K562 (cell line): ENCODE results near the gene PNKD. TPM values are rescaled to one million over a fixed set of nuclear protein-coding genes. Genes with fewer than 3 reads are reported as not detected.

Experiments
- ATAC-seq: fragments of 200-7000 bp; cut with Tn5 transposase; 3 replicates; pipeline ENCODE4 v1.9.1; 2020; ENCODE audit warnings: moderate library complexity
- BruUV-seq: library from RNA; stranded (reverse); fragments of 400-500 nt; replicated peaks from 2 replicates; lab custom pipeline; 2021; lab: Mats Ljungman, UMichigan
- CTCF ChIA-PET: fragments of 300-600 bp; formaldehyde crosslinking; extraction: SDS; loops from one replicate; lab custom pipeline; 2021; ENCODE audit warnings: low intra/inter-chr PET ratio; lab: Yijun Ruan, JAX
- POLR2A ChIA-PET: fragments of 300-600, 350-650 bp; sonication (Branson Sonifier 250); formaldehyde crosslinking; extraction: SDS; loops from one replicate; lab custom pipeline; 2021; ENCODE audit warnings: antibody characterized with exemption, inconsistent platforms; lab: Yijun Ruan, JAX
- DNase-seq, 4 experiments: peaks; one replicate each; pipeline versions ENCODE4 v3.0.0 to v3.0.0-alpha.2; 2011 to 2018; ENCODE audit warnings: low spot score in 3 of 4, mixed read lengths in 3 of 4; ENCODE audit errors: extremely low read depth in 1 of 4
- FAIRE-seq: peaks from 2 replicates; lab custom pipeline; 2011; peaks lifted over from hg19 to GRCh38; lab: Jason Lieb, UNC
- H2AFZ ChIP-seq: 2 replicates; pipeline ENCODE4 v1.6.0; 2011; ENCODE audit warnings: low read depth, low read length, control low read depth, inconsistent platforms
- H3K27ac ChIP-seq: fragments of 200-600 bp; 3 replicates; pipeline ENCODE4 v1.8.0; 2011; ENCODE audit warnings: low read depth, mild to moderate bottlenecking, control low read depth, inconsistent platforms, low read length, moderate library complexity, mixed read lengths; ENCODE audit errors: extremely low read depth
- H3K27me3 ChIP-seq, 2 experiments: fragments of 300-600 bp in 1 of 2; 2 replicates in 1 of 2; 3 replicates in 1 of 2; pipeline versions ENCODE4 v1.6.0 to v1.8.0; 2011; ENCODE audit warnings: inconsistent platforms in 2 of 2, low read length in 2 of 2, mild to moderate bottlenecking in 1 of 2, mixed read lengths in 1 of 2, moderate library complexity in 1 of 2; ENCODE audit not compliant: control insufficient read depth in 2 of 2, insufficient read depth in 2 of 2
- H3K36me3 ChIP-seq: fragments of 300-600 bp; 3 replicates; pipeline ENCODE4 v1.8.0; 2011; ENCODE audit warnings: mild to moderate bottlenecking, low read length, inconsistent platforms; ENCODE audit not compliant: control insufficient read depth, insufficient read depth
- H3K4me1 ChIP-seq, 2 experiments: fragments of 200-600 bp in 1 of 2; replicated peaks in 1 of 2; 2 replicates in 1 of 2; 3 replicates in 1 of 2; pipeline versions ENCODE4 v1.5.1 to v1.8.0; 2011; ENCODE audit warnings: inconsistent platforms in 2 of 2, low read length in 2 of 2, mild to moderate bottlenecking in 1 of 2, mixed read lengths in 1 of 2, moderate library complexity in 1 of 2; ENCODE audit not compliant: control insufficient read depth in 2 of 2, insufficient read depth in 2 of 2
- H3K4me2 ChIP-seq: 2 replicates; pipeline ENCODE4 v1.6.1; 2011; ENCODE audit warnings: low read length, control low read depth, inconsistent platforms, mixed read lengths; ENCODE audit not compliant: insufficient read depth
- H3K4me3 ChIP-seq: fragments of 200-600 bp; sonication (generic), shearing (Covaris generic); 2 replicates; pipeline ENCODE4 v1.5.1; 2016; ENCODE audit warnings: control low read depth, inconsistent platforms
- H3K79me2 ChIP-seq: fragments of 200-600 bp; 3 replicates; pipeline ENCODE4 v1.8.0; 2011; ENCODE audit warnings: low read length, inconsistent platforms; ENCODE audit not compliant: control insufficient read depth, insufficient read depth
- H3K9ac ChIP-seq, 2 experiments: 2 replicates each; pipeline versions ENCODE4 v1.6.0 to v1.6.1; 2011; ENCODE audit warnings: low read depth in 2 of 2, low read length in 2 of 2, control low read depth in 1 of 2, inconsistent platforms in 1 of 2, mild to moderate bottlenecking in 1 of 2, mixed read lengths in 1 of 2; ENCODE audit not compliant: insufficient read depth in 1 of 2
- H3K9me1 ChIP-seq: one replicate; pipeline ENCODE4 v1.6.0; 2011; ENCODE audit warnings: inconsistent platforms, mild to moderate bottlenecking, low read length, moderate library complexity; ENCODE audit not compliant: control insufficient read depth, insufficient read depth
- H3K9me3 ChIP-seq: replicated peaks from 2 replicates; pipeline ENCODE4 v1.5.1; 2011; ENCODE audit warnings: low read depth, low read length, inconsistent platforms; ENCODE audit not compliant: control insufficient read depth, insufficient read depth
- H4K20me1 ChIP-seq: replicated peaks from 2 replicates; pipeline ENCODE4 v1.6.1; 2011; ENCODE audit warnings: low read length, inconsistent platforms, mixed read lengths; ENCODE audit not compliant: control insufficient read depth, insufficient read depth
- FOSL1 ChIP-seq: fragments of 200-800 bp; sonication (Bioruptor generic); conservative IDR thresholded peaks from 2 replicates; pipeline ENCODE4 v1.6.1; 2016; ENCODE audit warnings: missing genetic modification characterization, missing compliant biosample characterization
- HNRNPK ChIP-seq: fragments of 200-400 bp; formaldehyde crosslinking; IDR thresholded peaks from one replicate; pipeline ENCODE4 v1.6.1; 2018; ENCODE audit warnings: mild to moderate bottlenecking, low read depth, low read length; ENCODE audit not compliant: poor library complexity, severe bottlenecking
- MGA ChIP-seq: fragments of 450-650 bp; IDR thresholded peaks from 2 replicates; pipeline ENCODE4 v1.6.1; 2016; ENCODE audit warnings: mild to moderate bottlenecking, moderate library complexity
- POLR3A ChIP-seq: IDR thresholded peaks from 2 replicates; pipeline ENCODE4 v1.6.1; 2011; ENCODE audit warnings: borderline replicate concordance, mild to moderate bottlenecking, moderate library complexity; ENCODE audit not compliant: insufficient read length, insufficient read depth; ENCODE audit errors: extremely low read depth
- U2AF2 ChIP-seq: fragments of 200-400 bp; formaldehyde crosslinking; optimal IDR thresholded peaks from 2 replicates; pipeline ENCODE3; 2017; ENCODE audit warnings: low read depth, mild to moderate bottlenecking, low read length
- WGBS: fragments of 100-300 bp; shearing (Covaris generic); methylation state at CpG from one replicate; pipeline ENCODE4 v1.1.6; 2016; ENCODE audit warnings: low coverage, mixed read lengths; ENCODE audit not compliant: insufficient coverage; ENCODE audit errors: missing lambda C conversion rate; 5-methylcytosine and 5-hydroxymethylcytosine counted together
- in situ Hi-C: fragments of 300-500 bp; cut with MboI; formaldehyde crosslinking; loops from 4 replicates; pipeline ENCODE4 v1.15.0; 2018; ENCODE audit warnings: inconsistent platforms, mixed read lengths
- intact Hi-C: fragments of 100-400 bp; cut with micrococcal nuclease; formaldehyde crosslinking; loops from 2 replicates; pipeline ENCODE4 v1.14.2; 2022
- polyA plus RNA-seq, 8 experiments: library from polyadenylated mRNA; depleted of rRNA in 4 of 8; stranded (reverse) in 5 of 8; unstranded in 3 of 8; fragments of >200 nt; fragmentation: Nextera tagmentation in 2 of 8; fragmentation: Illumina TruSeq in 1 of 8; extraction: Ambion mirVana in 2 of 8; extraction: Trizol in 1 of 8; gene quantifications; 2 replicates each; pipeline versions ENCODE4 v1.2.1 to v1.2.3, GENCODE V29; 2011 to 2014; ENCODE audit warnings: inconsistent platforms in 1 of 8, missing spikeins in 1 of 8
- total RNA-seq, 7 experiments: library from RNA; depleted of rRNA in 6 of 7; stranded (reverse); fragments of >200 nt in 6 of 7; fragmentation: Illumina TruSeq in 2 of 7; extraction: Trizol in 2 of 7; gene quantifications; 2 replicates each; pipeline versions ENCODE4 v1.2.1 to v1.2.3, GENCODE V29; 2011 to 2021; ENCODE audit warnings: low replicate concordance in 1 of 7
- TF ChIP-seq, protein P1 (sequence below): fragments of 250-450 bp; sonication (Bioruptor Pico); IDR thresholded peaks from 2 replicates; pipeline ENCODE4 v1.4.0; 2020; ENCODE audit warnings: mild to moderate bottlenecking
- TF ChIP-seq, protein P2 (sequence below): fragments of 450-650 bp; conservative IDR thresholded peaks from 2 replicates; pipeline ENCODE4 v1.6.1; 2016; ENCODE audit warnings: missing genetic modification characterization, low read depth, mild to moderate bottlenecking, missing compliant biosample characterization, moderate library complexity

PNKD gene
- total and polyA plus RNA-seq, 9 of the 15 experiments (the other 6 are each of a cell fraction or from before 2014, with no cell fraction given), result 26.0 to 105 (median 60.1) TPM

DNA sequence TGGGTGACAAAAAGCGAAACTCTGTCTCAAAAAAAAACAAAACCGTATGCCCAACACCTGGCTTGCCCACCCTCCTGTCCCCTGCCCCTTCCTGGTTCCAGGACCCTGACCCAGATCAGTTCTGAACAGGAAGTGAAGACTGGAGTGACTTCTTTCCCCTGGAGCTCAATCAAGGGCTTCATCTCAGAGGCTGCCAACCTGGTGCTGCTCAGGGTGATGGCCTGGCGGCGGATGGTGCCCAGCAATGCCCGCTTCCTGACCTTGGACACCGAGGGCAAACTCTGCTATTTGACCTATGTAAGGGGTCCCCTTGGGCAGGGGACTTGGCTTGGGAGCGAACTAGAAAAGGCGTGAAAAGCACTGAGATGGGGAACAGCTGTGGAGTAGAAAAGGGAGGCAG lies 92.3 kb downstream of the PNKD start:
- H3K4me2 ChIP-seq, result no peak overlapping the region
- H3K36me3 ChIP-seq, result no peaks in the 10 kb centered on the region
- H3K27ac ChIP-seq, result no peak overlapping the region
- peaks cover 23 to 38% of the 10 kb centered on the region in 2 experiments; a peak in 4 of 5 replicates for H3K4me1 ChIP-seq
- intact Hi-C loops, result no loop called here
- whole genome bisulfite sequencing, result 80% methylated on average over 6 of the region's 8 CpGs
- H2AFZ ChIP-seq, result no peak overlapping the region
- POLR2A ChIA-PET, result interaction anchor here (0.6 to 0.7 kb wide), 2 partner anchors 8 to 76 kb away, joined by 3 read pairs; no protein-coding TSS in a partner anchor
- H3K9ac ChIP-seq, result peak overlapping the region in 1 of 2 experiments; percentile 78; a peak in 2 of 4 replicates
- no peak for DNase-seq
- FAIRE-seq, result no peak
- H3K9me1 ChIP-seq, result no peaks in the 10 kb centered on the region
- CTCF ChIA-PET, result no interaction called here
- H3K9me3 ChIP-seq, result no peaks in the 10 kb centered on the region
- peaks cover 6% of the 10 kb centered on the region; the same call in 2 of the 3 replicates for H3K79me2 ChIP-seq
- H3K27me3 ChIP-seq, result no peaks in the 10 kb centered on the region
- H4K20me1 ChIP-seq, result no peaks in the 10 kb centered on the region
- no TSS peak for BruUV-seq
- in situ Hi-C loops, result no loop called here
- no peak for ATAC-seq
- H3K4me3 ChIP-seq, result no peak overlapping the region
- TF ChIP-seq, protein P1, sequence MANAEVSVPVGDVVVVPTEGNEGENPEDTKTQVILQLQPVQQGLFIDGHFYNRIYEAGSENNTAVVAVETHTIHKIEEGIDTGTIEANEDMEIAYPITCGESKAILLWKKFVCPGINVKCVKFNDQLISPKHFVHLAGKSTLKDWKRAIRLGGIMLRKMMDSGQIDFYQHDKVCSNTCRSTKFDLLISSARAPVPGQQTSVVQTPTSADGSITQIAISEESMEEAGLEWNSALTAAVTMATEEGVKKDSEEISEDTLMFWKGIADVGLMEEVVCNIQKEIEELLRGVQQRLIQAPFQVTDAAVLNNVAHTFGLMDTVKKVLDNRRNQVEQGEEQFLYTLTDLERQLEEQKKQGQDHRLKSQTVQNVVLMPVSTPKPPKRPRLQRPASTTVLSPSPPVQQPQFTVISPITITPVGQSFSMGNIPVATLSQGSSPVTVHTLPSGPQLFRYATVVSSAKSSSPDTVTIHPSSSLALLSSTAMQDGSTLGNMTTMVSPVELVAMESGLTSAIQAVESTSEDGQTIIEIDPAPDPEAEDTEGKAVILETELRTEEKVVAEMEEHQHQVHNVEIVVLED, result no peak
- no peak for TF ChIP-seq FOSL1 (tag)
- TF ChIP-seq, protein P2, sequence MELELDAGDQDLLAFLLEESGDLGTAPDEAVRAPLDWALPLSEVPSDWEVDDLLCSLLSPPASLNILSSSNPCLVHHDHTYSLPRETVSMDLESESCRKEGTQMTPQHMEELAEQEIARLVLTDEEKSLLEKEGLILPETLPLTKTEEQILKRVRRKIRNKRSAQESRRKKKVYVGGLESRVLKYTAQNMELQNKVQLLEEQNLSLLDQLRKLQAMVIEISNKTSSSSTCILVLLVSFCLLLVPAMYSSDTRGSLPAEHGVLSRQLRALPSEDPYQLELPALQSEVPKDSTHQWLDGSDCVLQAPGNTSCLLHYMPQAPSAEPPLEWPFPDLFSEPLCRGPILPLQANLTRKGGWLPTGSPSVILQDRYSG (tag), result no peak
- no peak for TF ChIP-seq MGA
- no peak for TF ChIP-seq U2AF2
- no peak for TF ChIP-seq HNRNPK
- TF ChIP-seq POLR3A, result no peak
